K562 treated with DMSO at 1 percent for 48 hours (cell line): Measurements from ENCODE around the gene PREPL. TPM values are rescaled to one million over a fixed set of nuclear protein-coding genes. Genes with fewer than 3 reads are reported as not detected.

ENCODE experiments used
- total RNA-seq: library from RNA; unstranded; fragments of 300-600 nt; gene quantifications from 2 replicates; pipeline ENCODE4 v1.2.3, GENCODE V29; 2022; ENCODE audit warnings: low replicate concordance; ENCODE audit errors: extremely low read depth

PREPL gene
- not detected in 2 replicates for total RNA-seq

GRCh38 chr2:44361330-44362206 is at the start of gene PREPL, which contains the start of gene CAMKMT:
Gene PREPL, minus strand, starts transcription at chr2:44361494. Its CDS starts 15,152 bp downstream, at chr2:44346342.
Gene CAMKMT, plus strand, starts transcription at chr2:44361947.

Other genes starting within 250 kb of the PREPL start
- not detected in 2 replicates for gene PPM1B, start 192.6 kb downstream of the PREPL start, total RNA-seq
- not detected in 2 replicates for gene SLC3A1, start 86.0 kb downstream of the PREPL start, total RNA-seq
- gene CAMKMT, start 453 bp upstream of the PREPL start, total RNA-seq, result not detected in 2 replicates